ENCODE measurements around the gene KANK3. TPM values are rescaled to one million over a fixed set of nuclear protein-coding genes. Genes with fewer than 3 reads are reported as not detected.

KANK3 gene
- polyA plus RNA-seq, 1 donor from 2014 or later, result 2.8 TPM

- H3K79me2 ChIP-seq (replicated peaks; ENCODE audit: insufficient read depth, low read length), result peaks cover 29% of the 10 kb centered on the region
Observed at GRCh38 chr19:8320564-8321066, 22.4 kb downstream of the KANK3 start.

More at GRCh38 chr19:8320564-8321066, 22.4 kb downstream of the KANK3 start:
- Histone ChIP-seq H2AFZ (ENCODE audit: low read depth, low read length) (peak overlapping the region; percentile 82), H3K9ac (ENCODE audit: low read length) (peak overlapping the region; percentile 95), H3K36me3 (ENCODE audit: insufficient read depth, low read length) (no peaks in the 10 kb centered on the region), H3F3A (ENCODE audit: insufficient read depth, low read length, poor library complexity, severe bottlenecking) (no peaks in the 10 kb centered on the region), H3K4me2 (ENCODE audit: low read length) (peak overlapping the region; percentile 100), H3K27me3 (ENCODE audit: insufficient read depth, low read depth, low read length) (no peaks in the 10 kb centered on the region), H3K4me3 (ENCODE audit: low read length) (peak overlapping the region; percentile 83), H3K9me3 (ENCODE audit: low read length) (no peaks in the 10 kb centered on the region), H4K20me1 (ENCODE audit: insufficient read depth) (peaks cover 6% of the 10 kb centered on the region), H3K27ac (ENCODE audit: low read length) (peak overlapping the region; percentile 90), H3K9me2 (ENCODE audit: insufficient read depth, low read length) (no peaks in the 10 kb centered on the region)
- TF ChIP-seq MXI1 (conservative IDR thresholded peaks at IDR 0.05; ENCODE audit: poor library complexity, severe bottlenecking), result no peak
- no peak for TF ChIP-seq EP300 (conservative IDR thresholded peaks at IDR 0.05; ENCODE audit: poor library complexity, severe bottlenecking)
- no peak for TF ChIP-seq REST (IDR thresholded peaks at IDR 0.05; ENCODE audit: borderline replicate concordance)
- no peak for TF ChIP-seq RAD21 (conservative IDR thresholded peaks at IDR 0.05)
- no peak for TF ChIP-seq POLR2AphosphoS5 (IDR thresholded peaks at IDR 0.05)
- TF ChIP-seq SMC3 (conservative IDR thresholded peaks at IDR 0.05; ENCODE audit: poor library complexity), result no peak
- no peak for TF ChIP-seq TAF1 (IDR thresholded peaks at IDR 0.05; ENCODE audit: low read depth)
- no peak for TF ChIP-seq CTCF (IDR thresholded peaks at IDR 0.05; ENCODE audit: poor library complexity, severe bottlenecking)
- TF ChIP-seq EZH2 (IDR thresholded peaks at IDR 0.05; ENCODE audit: borderline replicate concordance, insufficient read depth, low read length, poor library complexity, severe bottlenecking), result no peak

Data from neural cell (in vitro differentiated cells).